Brain pericyte (primary cell): ENCODE measurements around the gene ADD1.
"Not testable (repeated sequence)": the region's sequence is repeated elsewhere in the genome, so short reads cannot be mapped to it uniquely, and the experiment has no call there.

ENCODE experiments used
- DNase-seq: peaks from one replicate; pipeline ENCODE4 v3.0.0-alpha.2; 2012; ENCODE audit warnings: low read depth, low spot score

Gene ADD1

DNA sequence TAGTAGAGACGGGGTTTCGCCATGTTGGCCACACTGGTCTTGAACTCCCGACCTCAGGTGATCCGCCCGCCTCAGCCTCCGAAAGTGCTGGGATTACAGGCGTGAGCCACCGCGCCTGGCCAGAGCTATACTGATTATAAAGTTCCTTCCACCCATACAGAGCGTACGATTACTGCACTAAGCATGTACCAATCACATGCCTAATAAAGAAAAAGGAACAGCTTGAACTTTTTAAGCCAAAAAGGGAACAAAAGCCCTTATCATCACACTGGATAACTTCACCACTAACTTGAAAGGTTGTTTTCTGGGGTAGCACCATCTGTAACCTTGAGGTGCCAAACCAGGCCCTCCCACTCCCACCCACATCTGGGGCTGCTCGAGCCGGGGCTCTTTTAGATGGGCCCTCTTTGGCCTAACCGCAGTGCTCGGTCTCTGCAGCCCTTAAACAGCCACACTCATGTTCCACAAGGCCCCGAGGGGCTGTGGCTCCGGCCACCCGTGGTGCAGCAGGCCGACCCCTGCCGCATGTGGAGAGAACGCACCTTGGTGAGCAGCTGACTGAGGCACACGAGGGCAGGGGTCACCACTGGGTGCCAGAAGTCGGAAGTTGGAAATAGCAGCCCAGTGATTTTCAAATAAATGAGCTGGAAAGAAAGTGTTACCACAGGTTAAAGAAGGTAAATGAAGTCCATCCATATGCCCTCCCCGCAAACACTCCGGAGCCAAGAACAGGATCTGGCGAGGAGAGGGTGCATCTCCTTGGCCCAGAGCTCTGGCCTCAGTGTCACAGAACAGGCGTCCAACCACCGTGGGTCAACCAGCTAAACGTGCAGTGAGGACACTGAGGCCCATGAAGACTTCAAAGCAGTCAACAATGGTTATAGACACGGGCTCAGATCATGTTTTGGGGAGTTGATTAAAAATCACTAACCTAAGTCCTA is 101.2 kb downstream of the ADD1 start:
- no peak for DNase-seq

DNA sequence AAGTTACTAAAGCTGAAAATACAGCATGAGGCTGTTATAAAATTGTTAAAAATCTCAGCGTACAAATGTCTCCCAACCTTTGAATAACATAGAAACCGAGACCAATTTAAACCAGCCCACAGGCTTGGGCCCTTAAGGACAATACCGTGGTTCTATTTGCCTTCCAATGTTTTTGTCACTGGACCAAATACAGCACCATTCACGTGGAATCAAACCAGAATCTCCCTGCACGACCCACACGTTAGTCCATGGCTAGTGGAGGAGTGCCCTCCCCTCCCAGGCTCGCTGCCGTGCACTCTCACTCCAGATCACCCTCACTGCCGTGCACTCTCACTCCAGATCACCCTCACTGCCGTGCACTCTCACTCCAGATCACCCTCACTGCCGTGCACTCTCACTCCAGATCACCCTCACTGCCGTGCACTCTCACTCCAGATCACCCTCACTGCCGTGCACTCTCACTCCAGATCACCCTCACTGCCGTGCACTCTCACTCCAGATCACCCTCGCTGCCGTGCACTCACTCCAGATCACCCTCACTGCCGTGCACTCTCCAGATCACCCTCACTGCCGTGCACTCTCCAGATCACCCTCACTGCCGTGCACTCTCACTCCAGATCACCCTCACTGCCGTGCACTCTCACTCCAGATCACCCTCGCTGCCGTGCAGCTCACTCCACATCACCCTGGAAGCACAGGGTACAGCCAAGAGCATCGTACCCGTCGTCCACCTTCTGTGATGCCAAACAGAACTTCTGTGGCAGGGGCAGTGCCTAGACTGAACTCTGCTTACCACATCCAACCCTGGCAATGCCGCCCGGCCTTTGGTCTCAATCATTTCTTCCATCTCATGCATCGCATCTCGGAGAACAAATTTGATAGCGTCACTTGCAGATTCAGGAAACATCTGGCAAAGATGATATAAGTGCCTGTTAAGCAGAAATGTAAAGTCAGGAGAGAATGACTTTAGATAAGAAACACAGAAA is 102.3 kb downstream of the ADD1 start:
- DNase-seq: not testable (repeated sequence)

DNA sequence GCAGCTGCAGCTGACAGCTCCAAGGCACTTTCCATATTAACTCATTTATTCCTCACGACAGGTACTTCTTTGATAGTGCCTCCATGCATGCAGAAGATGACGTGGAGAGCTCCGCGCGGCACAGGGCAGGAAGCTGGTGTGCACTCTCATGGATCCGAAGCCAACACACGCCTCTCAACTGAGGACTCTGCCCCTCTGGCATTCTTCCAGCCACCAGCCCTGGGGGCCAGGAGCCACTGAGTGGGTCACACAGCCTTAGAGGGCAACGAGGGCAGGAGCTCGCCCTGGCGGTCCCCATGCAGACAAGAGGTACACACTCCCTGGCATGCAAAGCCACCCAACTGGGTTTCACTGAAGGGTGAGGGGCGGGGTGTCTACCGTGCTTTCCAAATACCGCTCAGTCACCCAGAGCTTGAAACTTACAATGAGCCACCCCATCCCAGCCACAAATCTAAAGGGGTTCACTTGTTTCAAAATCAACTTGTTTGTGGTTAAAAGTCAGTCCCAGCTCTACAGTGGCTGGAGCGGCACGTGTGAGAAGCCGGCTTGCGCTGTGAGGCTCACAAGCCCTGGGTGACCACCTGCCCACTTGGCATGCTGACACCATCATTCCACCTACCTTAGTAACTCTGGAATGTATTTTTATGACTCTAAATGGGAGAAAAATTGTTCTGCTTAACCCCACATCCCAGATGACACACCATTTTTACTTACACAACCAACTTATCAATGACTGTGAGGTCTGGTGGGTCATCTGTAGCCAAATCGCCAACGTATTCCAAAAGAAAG is 103.4 kb downstream of the ADD1 start:
- no peak for DNase-seq

DNA sequence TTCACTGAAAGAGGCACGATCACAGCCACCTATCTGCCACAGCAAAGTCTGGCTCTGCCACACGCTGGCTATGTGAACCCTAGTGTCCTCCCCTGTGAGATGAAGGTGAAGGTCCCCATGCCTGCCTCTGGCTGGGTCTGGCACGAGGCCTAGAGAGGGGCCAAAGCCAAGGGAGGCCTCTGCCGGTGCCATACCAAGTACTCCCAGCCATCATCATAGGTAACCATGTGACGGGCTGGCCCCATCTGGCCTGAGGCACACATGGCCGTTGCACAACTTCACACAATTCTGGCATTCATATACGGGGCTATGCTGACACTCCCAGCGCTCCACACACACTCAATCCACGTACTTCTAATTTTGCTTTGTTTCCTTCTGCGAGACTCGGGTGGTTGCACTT is 104.3 kb downstream of the ADD1 start:
- no peak for DNase-seq

DNA sequence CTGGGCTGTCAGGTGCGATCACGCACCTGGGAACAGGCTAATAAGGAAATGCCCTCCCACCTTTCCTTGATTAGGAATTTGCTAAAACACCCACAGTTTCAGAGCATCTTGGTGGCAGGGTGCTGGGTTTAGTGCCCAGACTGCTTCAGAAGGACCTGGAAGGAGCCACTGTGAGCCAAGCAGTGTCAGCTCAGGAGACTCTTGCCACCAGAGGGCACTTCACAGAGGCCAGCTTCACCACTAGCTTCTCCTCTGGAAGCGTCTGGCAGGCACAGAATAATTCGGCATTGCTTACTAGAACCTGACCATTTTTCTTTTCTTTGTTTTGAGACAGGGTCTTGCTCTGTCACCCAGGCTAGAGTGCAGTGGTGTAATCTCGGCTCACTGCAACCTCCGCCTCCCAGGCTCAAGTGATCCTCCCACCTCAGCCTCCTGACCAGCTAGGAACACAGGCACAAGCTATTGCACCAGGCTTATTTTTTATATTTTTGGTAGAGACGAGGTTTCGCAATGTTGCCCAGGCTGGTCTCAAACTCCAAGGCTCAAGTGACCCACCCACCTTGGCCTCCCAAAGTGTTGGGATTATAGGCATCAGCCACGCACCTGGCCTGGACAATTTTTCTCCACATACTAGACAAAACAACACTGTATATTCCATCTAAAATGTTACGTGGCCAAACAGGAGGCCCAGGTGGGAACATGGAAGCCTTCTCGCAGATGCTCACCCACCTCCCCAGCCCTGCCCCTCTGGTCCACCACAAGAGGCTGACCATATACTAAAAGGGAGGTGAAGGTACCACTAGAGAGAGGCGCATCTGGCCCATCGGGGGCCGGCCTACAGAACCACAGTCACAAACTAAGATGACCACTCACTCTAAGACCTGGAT is 105.5 kb downstream of the ADD1 start:
- no peak for DNase-seq

DNA sequence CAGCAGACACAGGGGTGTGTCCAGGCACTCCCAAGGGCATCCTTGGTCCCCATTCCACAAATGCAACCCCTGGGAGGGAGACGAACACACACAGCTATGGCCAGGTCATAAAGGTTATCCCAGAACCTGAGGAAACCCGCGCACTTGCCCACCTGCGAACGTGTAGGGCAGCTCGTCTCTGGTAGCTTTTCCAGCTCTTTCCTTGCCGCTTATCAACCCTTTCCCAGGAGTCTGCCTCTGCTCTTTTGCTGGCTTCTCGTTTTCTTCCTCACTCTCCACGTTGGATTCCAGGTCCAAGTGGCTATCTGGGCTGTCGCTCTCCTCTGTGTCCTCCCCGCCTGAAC is 106.1 kb downstream of the ADD1 start:
- DNase-seq: no peak

DNA sequence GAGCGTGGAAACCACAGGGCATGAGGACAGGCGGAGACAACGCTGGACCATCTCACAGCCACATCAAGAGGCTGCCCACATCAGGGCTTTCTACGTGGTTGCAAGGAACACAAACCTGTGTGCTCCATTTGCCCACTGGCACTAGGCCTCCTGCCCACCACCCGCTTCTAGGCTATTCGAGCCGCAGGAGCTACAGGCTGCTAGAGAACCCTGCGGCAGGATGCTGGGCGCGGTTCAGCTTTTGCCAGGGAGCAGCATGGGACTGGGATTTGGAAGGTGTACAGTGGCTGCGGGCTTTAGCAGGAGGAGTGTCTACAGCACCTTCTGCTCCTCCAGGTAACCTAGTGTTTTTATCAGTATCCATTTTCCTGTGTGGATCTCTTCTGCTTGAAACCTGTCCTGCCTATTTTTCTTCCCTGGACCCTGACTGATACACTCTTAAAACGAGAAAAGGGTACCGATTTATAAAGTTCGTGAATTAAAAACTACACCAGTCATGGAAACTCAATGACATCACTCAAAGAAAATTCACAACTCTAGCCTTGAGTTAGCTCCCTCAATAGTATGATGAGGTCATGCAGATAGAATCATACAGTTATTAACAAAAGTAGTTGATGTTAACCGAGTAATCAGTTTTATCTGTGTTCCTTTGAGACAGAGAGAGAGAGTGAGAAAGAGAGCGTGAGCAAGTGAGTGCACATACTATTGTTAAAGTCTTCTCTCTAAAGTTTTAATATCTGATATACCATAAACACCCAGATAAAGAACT is 106.8 kb downstream of the ADD1 start:
- DNase-seq: no peak

GRCh38 chr4:2953496-2953895 is 109.9 kb downstream of the ADD1 start:
- no peak for DNase-seq

- DNase-seq: no peak
These were observed 110.9 kb downstream of the ADD1 start for GRCh38 chr4:2954358-2955185.

DNA sequence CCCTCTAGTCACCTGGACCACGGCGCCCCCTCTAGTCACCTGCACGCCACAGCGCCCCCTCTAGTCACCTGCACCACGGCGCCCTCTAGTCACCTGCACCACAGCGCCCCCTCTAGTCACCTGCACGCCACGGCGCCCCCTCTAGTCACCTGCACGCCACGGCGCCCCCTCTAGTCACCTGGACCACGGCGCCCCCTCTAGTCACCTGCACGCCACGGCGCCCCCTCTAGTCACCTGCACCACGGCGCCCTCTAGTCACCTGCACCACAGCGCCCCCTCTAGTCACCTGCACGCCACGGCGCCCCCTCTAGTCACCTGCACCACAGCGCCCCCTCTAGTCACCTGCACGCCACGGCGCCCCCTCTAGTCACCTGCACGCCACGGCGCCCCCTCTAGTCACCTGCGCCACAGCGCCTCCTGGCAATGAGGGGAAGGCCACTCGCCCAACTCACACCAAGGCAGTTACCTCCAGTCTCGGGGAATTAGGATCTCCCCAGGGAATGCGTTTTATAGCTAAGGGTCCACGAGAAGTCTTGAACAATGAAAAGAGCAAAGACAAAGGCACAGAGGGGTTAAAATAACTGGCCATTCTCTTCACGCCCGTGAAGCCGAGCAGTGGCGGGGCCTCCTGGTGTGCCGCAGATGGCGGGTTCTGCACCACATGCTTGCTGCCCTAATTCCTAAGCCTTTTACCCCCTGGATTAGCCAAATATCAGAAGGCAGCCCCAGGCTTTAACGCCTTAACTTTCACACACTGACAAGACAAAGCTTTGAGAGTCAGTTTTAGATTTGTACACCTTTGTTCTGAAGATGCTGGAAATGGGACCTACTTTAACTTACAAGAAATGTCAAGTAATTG is 111.8 kb downstream of the ADD1 start:
- DNase-seq: not testable (repeated sequence)

DNA sequence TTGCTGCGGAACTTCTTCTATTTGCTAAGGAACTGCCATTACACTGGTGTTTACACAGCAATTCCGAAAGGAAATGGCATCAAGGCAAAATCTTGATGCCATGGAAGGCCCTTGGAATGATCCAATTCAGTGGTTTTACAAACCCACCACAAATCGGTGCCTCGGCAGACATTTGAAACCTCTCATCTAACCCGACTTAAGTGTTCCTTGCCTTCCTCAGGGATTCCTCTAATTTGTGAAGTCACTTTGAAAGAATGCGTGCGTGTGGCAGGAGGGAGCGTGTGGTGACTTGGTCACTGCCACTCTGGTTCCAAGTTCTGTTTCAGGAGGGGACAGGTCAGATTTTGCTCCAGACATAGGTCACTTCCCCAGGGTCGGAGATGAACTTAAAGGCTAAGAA is 114.8 kb downstream of the ADD1 start:
- DNase-seq: no peak

DNA sequence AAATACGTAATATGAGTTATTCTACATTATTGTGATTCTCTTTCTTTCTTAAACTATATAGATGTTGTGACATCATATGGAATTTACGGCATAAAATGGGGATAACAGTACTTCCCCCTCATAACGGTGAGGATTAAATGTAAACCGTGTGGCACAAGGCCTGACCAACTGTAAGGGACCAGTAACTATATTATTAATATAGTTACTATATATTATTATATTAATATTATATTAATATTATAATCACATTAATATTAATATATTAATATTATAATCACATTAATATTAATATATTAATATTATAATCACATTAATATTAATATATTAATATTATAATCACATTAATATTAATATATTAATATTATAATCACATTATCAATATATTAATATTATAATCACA is 116.8 kb downstream of the ADD1 start:
- not testable (repeated sequence) for DNase-seq

GRCh38 chr4:2961421-2961810 is 117.8 kb downstream of the ADD1 start:
- DNase-seq: no peak

DNA sequence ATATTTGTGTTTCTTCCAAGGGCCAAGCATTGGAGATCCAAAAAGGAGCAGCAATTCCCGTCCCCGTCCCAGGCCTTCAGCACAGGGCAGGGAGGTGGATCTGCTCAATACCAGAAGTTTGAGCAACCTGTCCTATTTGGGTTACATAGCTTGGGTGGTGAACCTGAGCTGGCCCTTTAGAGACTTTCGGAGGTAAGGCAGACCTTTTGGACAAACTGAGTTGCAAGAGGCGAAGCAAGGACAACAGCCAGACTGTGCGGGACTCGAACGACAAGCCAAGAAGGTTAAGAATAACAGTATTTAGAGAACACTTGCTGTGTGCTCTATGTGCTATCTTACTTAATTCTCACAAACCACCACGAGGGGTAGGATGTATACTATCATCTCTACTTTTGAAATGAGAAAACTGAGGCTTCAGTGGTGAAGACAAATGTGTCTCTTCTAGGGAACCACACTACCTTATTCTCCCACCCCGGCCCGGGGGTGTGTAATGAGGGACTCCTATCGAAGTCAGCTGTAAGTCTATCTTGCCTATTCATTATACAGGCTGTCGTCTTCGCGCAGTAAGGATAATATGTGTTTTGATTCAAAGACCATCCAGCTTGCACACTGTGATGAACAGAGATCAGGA is 118.3 kb downstream of the ADD1 start:
- no peak for DNase-seq

- DNase-seq: peak; percentile 21
These were observed 119.0 kb downstream of the ADD1 start for GRCh38 chr4:2962614-2963174.

DNA sequence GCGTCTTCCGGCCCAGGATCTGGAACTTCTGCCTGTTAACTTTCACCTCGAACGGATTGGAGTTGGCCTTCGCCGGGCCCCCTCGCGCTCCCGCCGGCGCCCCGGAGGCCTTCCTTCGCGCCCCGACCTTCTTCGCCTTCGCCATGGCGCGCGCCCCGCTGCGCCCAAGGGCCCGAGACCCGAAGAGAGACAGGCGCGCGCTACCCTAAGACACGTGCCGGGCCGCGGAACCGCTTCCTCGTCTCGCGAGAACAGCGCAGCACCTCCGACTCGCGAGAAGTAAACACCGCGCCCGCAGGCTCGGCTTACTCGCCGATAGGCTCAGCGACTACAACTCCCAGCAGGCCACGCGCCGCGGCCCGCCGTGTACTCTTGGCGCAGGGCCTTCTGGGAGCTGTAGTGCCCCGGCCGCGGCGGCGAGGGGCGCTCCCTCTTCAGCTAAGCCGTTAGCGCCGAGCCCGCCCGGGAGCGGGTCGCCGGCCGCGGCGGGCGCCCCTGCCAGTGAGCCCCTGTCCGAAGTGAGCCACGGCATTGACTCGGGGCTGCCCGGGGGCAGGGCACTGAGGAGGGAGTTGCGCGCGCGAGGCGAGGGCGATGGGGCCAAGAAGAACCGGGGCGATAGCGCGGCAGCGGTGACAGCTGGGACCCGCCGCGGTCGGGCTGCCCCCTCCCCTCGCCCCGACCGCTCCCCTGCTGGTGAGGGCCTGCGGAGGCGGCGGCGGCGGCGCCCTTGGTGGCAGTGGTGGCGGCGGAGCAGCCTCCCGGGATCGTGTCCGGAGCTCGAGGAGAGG is 119.7 kb downstream of the ADD1 start, which contains the start of the genes GRK4 and NOP14:
GRK4 (plus strand) TSS at position 397 of the 791 bp plus-strand sequence. CDS start 500 bp downstream, outside the sequence.
NOP14 (minus strand) TSS at position 232 of the 791 bp plus-strand sequence; CDS start at position 145, 87 bp downstream.
- peak; percentile 94 for DNase-seq
